HK-2 (cell line): ENCODE measurements around the gene MIER1.

ENCODE experiments used
- DNase-seq: peaks from one replicate; pipeline ENCODE4 v3.0.0-alpha.2; 2018; ENCODE audit not compliant: unreplicated experiment

Gene MIER1

DNA sequence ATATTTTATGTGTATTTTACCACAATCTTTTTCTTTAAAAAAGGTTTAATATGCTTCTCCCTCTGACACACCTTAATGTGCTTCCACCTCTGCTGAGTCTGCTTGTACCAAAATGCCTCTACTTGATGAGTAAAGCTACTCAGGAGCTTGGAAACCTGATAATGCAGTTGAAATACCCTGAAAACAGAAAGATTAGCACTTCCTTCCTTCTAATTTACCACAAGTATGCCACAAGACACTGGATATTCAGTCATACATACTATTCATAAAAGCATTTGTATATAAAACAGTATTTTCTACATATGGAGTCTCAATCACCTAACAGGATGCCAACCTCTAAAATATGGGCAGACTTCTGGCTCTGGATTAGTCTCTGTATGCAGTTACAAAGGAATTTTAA, 74.2 kb downstream of the MIER1 start:
- no peak for DNase-seq

DNA sequence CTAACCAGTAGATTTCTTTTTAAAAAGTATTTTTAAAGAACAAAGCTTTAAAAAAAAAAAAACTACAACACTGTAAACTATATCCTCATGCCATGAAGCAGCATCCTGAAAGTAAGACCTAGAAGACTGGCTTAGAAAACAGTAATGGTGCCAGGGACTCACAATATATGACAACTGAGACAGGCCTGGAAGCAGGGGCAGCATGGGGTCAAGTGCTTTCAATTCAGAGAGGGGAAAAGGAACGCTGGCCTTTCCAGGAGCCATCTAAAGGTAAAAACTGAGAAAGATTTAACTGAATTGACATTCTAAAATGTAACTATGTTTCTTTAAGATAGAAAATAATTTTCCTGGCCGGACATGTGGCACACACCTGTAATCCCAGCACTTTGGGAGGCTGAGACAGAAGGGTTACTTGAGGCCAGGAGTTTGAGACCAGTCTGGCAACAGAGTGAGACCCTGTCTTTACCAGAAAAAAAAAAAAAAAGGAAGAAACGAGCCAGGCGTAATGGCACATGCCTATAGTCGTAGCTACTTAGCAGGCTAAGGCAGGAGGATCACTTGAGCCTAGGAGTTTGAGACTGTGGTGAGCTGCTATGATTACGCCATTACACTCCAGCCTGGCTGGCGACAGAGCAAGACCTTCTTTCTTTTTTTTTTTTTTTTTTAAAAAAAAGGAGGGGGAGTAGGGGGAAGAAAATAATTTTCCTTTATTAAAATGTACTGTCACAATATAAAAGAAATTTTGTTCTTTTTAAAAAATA, 75.0 kb downstream of the MIER1 start:
- DNase-seq, result no peak

DNA sequence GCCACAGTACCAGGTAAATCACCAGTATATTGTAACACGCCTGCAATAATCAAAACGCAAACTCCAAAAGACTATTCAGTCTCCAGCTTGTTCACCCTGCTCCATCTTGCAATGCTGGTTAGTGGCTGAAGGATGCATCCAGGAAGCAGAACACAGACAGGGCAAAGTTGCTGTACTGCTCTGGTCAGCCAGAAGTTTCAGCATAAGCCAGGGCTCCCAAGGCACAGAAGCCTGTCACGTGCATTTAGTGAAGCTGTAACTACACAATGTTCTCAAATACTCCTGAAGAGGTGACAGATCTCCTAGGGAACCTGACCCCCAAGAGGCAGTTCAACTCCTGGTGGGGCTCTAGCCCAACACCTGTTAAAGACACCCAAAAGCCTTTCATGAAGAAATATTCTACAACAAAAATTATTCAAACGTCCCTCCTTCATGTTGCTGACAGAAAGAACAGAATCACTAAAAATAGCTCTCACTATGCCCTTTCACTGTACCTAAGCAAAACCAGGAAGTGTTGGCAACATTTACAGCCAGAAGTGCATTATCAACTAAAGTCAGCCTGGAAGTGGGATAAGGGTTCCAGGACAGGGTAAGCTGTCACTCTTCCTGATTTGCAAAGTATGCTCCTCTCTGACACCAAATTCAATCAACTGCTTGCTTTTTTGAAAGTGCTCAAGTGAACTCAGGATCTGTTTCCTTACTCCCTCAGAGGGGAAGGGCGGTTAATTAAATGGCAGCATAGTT, 77.1 kb downstream of the MIER1 start:
- no peak for DNase-seq

DNA sequence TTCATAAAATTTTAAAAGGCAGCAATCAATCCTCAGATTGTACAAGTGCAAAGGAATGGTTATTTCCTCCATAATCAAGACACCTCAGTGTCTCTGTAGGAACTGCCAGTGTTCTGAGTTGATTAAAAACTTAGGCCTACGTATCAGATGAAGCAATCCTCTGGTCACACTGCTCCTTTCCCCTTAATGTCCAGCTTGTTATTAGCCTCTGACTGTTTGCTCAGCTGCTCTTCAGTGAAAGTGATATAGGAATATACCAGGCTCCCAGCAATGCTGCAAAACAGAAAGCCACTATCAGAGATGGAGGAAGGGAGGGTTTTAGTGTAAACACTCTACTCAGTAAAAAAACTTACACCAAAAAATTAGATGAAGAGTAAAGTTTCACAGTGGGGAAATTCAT, 79.4 kb downstream of the MIER1 start:
- no peak for DNase-seq

DNA sequence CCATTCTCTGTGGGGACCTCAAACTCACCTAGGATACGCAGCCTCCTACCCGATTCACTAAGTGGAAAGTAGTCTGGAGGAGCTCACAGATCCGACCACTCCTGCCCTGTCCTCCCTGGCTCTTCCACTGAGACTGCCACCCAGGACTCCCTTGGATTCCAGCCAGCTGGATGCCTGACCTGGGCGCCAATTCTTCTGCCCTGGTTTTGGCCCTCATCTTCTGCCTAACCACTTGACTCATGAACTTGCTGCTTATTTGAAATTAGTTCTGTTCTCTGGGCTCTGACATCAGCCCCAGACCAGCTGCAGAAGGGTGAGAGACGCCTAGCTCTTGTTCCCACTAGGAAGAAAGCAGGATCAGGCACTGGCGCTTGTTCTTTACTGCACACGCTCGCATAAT, 80.3 kb downstream of the MIER1 start:
- DNase-seq, result no peak

DNA sequence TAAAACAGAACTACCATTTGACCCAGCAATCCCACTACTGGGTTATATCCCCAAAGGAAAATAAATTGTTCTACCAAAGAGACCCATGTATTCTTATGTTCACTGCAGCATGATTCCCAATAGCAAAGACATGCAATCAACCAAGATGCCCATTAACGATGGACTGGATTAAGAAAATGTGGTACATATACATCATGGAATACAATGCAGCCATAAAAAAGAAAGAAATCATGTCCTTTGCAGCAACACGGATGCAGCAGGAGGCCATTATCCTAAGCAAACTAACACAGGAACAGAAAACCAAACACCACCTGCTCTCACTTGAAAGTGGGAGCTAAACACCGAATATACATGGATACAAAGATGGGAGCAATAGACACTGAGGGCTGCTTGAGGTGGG, 85.0 kb downstream of the MIER1 start:
- no peak for DNase-seq

DNA sequence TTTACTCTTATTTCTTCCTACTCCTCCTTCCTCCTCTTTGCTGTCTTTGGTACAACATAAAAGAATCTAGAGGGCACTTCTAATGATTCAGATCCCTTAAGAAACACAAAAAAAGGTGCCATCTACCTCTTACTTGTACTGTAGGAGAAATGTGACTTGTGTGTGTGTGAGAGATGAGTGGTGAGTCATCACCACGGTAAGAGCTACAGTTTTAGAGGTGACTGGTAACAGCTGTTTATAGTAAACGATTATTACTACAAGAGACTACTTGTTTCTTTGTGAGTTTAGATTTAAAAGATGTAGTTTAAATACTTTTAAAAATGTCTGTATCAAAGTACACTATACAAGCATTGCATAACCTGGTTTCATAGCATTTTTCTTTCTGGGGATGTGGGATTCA, 88.8 kb downstream of the MIER1 start:
- DNase-seq, result no peak

DNA sequence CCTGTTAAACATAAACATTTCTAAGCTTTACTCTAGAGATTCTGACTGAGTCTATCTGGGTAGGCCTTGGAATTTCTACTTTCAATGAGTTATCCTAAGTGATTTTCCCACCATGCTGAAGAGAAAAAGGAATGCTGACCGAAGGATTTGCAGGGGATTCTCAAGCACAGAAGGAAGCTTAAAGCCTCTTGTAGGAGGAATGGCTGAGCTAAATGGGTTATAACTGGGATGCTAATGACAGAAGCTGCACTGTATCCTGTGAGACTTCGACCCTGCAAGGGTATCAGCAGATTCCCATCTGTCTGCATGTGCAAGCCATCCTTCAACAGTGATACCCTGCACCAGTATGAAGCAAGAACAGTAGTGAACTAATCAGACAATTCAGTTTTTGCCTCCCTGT, 93.8 kb downstream of the MIER1 start:
- no peak for DNase-seq

DNA sequence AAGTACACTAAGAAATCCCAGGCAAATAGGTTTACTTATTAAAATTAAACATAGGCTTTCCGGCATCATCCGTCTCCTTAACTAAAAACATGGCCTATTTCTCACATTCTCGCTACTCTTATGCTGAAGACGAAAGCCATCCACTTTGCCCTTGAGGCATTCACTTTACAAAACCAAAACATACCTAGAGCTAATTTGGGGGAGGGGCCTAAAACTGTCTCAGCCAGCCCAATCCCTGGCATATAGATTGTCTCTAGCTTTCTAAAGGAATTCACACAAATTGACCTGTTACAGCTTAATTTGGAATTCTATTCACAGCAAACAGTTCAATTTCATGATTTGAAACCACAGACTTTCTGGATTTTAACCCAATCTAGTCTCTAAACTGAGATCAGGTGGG, 94.3 kb downstream of the MIER1 start:
- DNase-seq, result no peak

DNA sequence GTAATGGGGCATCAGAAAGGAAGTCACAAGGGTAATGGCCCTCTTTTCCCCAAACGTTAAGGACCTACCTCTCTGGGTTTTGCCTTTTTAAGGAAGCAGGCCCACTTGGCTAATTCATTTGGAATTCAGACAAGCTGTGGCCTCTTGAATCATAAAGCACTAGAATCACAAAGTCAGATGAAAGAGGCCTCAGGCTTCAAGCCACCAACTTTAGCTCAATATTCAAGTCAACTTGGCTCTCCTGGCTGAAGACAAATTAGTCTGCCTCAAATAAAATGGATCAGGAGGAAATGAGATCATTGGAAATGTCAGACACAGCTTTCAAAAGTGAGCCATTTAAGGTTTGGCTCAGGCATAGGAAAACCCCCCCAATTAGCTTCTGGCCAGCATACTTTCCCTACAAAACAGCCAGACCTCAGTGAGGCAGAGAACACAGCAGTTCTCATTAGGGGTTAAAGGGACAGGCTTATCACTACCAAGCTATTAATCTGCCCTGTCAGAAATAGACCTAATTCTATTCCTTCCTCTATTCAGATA, 94.9 kb downstream of the MIER1 start:
- peak; percentile 16 for DNase-seq

DNA sequence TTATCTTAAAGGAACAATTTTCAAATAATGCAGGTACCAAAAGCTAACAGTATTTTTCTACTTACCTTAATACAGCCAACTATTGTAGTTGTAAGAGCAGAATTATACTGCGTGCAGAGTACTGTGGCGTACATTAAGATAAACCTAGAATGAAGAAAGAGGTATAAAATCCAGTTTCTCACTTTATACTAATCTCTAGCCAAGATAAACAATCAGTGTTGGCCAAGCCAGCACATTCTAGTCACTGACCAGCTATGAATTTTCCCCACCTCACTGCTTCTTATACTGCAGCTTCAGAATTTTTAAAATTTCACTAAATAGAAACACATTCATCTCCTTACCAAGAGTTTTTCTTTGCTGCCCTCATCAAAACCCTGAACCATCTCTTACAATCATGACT, 95.5 kb downstream of the MIER1 start:
- no peak for DNase-seq

DNA sequence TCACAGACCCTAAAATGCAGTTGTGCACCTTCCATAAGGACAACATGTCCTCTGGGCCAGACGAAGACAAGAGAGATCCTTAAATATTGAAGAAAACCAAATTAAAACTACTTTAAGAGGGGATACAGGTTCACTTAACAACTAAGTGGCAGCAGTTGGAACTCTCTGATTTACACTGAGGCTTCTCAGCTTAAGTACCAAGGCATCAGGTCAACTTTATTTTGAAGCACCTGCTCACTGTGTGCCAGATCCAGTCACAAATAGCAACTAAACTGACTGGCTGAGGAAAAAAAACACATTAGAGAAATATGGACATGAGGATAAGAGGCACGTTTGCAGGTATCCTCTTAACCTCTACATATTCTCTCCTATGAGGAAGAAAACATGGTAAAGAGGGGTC, 96.0 kb downstream of the MIER1 start:
- no peak for DNase-seq

DNA sequence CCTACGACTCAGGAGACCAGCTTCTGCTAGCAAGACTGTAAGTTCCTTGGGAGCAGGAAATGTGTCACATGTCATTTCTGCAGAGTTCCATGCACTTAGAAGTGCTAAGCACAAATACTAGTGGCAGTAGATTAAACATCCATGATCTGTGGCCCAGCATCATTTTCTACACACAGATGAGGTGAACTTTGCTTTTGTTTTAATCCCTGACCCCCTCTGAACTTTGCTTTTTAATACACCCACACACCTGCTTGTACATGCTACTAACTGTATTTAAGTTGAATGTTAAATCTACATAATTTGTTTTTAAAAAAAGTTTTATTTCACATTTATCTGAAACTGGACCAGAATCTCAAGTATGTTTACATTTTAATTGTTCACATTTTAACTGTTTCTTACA, 104.7 kb downstream of the MIER1 start:
- DNase-seq, result no peak

DNA sequence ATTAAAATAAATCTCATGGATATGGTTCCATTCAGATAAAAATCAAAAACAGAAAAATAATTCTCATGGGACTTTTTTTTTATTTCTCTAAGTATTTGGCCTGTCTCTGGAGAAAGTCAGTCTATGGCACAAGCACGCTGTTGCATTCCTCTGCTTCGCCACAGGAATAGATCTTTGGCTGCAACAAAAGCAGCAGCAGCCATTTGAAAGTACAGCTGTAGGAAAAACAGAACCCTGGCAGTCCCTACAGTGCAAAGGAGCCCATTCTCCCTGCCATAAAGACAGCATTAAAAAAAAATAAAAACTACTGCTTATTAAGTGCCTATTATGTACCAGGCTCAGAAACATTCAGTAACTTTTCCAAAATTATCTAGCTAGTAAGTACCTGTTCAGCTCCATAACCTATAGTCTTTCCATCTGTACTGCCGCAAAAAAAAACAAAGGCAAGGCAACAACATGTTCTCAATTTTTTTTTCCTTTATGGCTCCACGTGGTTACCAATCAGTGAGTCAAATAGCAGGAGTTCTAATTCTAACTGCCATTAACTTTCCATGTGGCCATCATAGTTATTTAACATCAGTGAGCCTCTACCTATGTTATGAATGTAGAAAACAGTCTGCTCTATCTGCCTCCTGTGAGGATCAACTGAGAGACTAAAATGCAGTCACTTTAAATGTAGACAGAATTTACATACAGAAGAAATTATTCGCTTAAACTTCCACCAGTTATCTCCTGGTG, 106.5 kb downstream of the MIER1 start:
- DNase-seq, result no peak

DNA sequence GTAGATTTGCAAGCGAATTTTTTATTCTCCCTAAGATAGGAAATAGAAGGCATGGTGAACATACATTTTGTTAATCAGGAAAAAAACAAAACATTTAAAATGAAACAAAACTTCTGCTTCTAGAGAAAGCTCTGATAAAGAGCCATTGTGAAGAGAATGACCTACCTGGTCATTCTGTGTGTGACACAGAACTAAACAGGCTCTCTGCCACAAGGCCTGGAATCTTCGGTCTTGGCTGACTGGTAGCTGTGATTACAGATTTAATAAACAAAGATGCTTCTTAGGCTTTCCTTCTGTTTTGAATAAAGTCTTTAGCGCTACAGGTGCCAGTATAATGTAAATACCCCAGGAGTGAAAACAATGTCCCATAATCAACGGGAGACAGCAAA, 107.1 kb downstream of the MIER1 start:
- DNase-seq, result no peak
